SJCRH30 (cell line): ENCODE measurements around the gene FAM163B. TPM values are rescaled to one million over a fixed set of nuclear protein-coding genes. Genes with fewer than 3 reads are reported as not detected.

ENCODE experiments used
- DNase-seq, 2 experiments: peaks; one replicate each; pipeline ENCODE4 v3.0.0-alpha.2; 2015 to 2020
- H3K27ac ChIP-seq: fragments of 250-450 bp; sonication (Bioruptor Pico); 2 replicates; pipeline ENCODE4 v1.5.1; 2020; ENCODE audit warnings: mild to moderate bottlenecking, moderate library complexity
- H3K27me3 ChIP-seq: fragments of 250-450 bp; sonication (Bioruptor Pico); 2 replicates; pipeline ENCODE4 v1.5.1; 2020; ENCODE audit warnings: mild to moderate bottlenecking, moderate library complexity
- H3K36me3 ChIP-seq: fragments of 250-450 bp; sonication (Bioruptor Pico); 2 replicates; pipeline ENCODE4 v1.5.1; 2020; ENCODE audit warnings: mild to moderate bottlenecking, moderate library complexity
- H3K4me1 ChIP-seq: fragments of 250-450 bp; sonication (Bioruptor Pico); 2 replicates; pipeline ENCODE4 v1.5.1; 2020; ENCODE audit warnings: mild to moderate bottlenecking, moderate library complexity
- H3K4me3 ChIP-seq: fragments of 250-450 bp; sonication (Bioruptor Pico); 2 replicates; pipeline ENCODE4 v1.5.1; 2020; ENCODE audit warnings: mild to moderate bottlenecking, moderate library complexity
- H3K9me3 ChIP-seq: fragments of 250-450 bp; sonication (Bioruptor Pico); replicated peaks from 2 replicates; pipeline ENCODE4 v1.5.1; 2020; ENCODE audit warnings: mild to moderate bottlenecking, moderate library complexity
- total RNA-seq: library from RNA; depleted of rRNA; stranded (reverse); fragments of >200 nt; shearing (Covaris generic); gene quantifications from 2 replicates; pipeline ENCODE4 v1.2.3, GENCODE V29; 2014

The FAM163B gene
- total RNA-seq, 1 experiment from 2014 or later = 3.4 TPM

- H3K9me3 ChIP-seq = no peaks in the 10 kb centered on the region
- no peak overlapping the region for H3K27ac ChIP-seq
- H3K4me1 ChIP-seq = peaks cover 5% of the 10 kb centered on the region; the same call in 1 of the 2 replicates
- H3K36me3 ChIP-seq = no peaks in the 10 kb centered on the region
- no peak for DNase-seq
- no peak overlapping the region for H3K4me3 ChIP-seq
- H3K27me3 ChIP-seq = no peaks in the 10 kb centered on the region
Measured at GRCh38 chr9:133539991-133540697, 69.0 kb downstream of the FAM163B start.

GRCh38 chr9:133538851-133539833 lies 70.0 kb downstream of the FAM163B start:
- Histone ChIP-seq H3K4me3 (peak overlapping the region; percentile 30), H3K36me3 (no peaks in the 10 kb centered on the region), H3K27ac (no peak overlapping the region), H3K9me3 (no peaks in the 10 kb centered on the region), H3K4me1 (peaks cover 5% of the 10 kb centered on the region; the same call in 1 of the 2 replicates), H3K27me3 (no peaks in the 10 kb centered on the region)
- DNase-seq = peak; percentile 58 to 64

- Histone ChIP-seq H3K27ac (no peak overlapping the region), H3K27me3 (no peaks in the 10 kb centered on the region), H3K9me3 (no peaks in the 10 kb centered on the region), H3K36me3 (no peaks in the 10 kb centered on the region), H3K4me1 (peaks cover 12% of the 10 kb centered on the region), H3K4me3 (no peak overlapping the region)
- no peak for DNase-seq
Measured at GRCh38 chr9:133538176-133538575, 71.0 kb downstream of the FAM163B start.

GRCh38 chr9:133537257-133537656 lies 71.9 kb downstream of the FAM163B start:
- Histone ChIP-seq H3K9me3 (no peaks in the 10 kb centered on the region), H3K27ac (no peak overlapping the region), H3K27me3 (no peaks in the 10 kb centered on the region), H3K4me1 (peaks cover 18% of the 10 kb centered on the region), H3K4me3 (no peak overlapping the region), H3K36me3 (no peaks in the 10 kb centered on the region)
- no peak for DNase-seq

GRCh38 chr9:133536536-133536935 lies 72.7 kb downstream of the FAM163B start:
- DNase-seq = no peak
- Histone ChIP-seq H3K4me3 (no peak overlapping the region), H3K9me3 (no peaks in the 10 kb centered on the region), H3K27ac (no peak overlapping the region), H3K27me3 (no peaks in the 10 kb centered on the region), H3K4me1 (peaks cover 18% of the 10 kb centered on the region), H3K36me3 (no peaks in the 10 kb centered on the region)

- no peaks in the 10 kb centered on the region for H3K9me3 ChIP-seq
- no peaks in the 10 kb centered on the region for H3K27me3 ChIP-seq
- peaks cover 18% of the 10 kb centered on the region for H3K4me1 ChIP-seq
- H3K27ac ChIP-seq = no peak overlapping the region
- H3K4me3 ChIP-seq = no peak overlapping the region
- no peaks in the 10 kb centered on the region for H3K36me3 ChIP-seq
- DNase-seq = no peak
Measured at GRCh38 chr9:133536080-133536479, 73.1 kb downstream of the FAM163B start.

- H3K27ac ChIP-seq = no peak overlapping the region
- H3K4me1 ChIP-seq = peaks cover 18% of the 10 kb centered on the region
- no peaks in the 10 kb centered on the region for H3K36me3 ChIP-seq
- no peak for DNase-seq
- peak overlapping the region; percentile 53; the same call in 1 of the 2 replicates for H3K4me3 ChIP-seq
- no peaks in the 10 kb centered on the region for H3K27me3 ChIP-seq
- H3K9me3 ChIP-seq = no peaks in the 10 kb centered on the region
Measured at GRCh38 chr9:133535306-133535877, 73.8 kb downstream of the FAM163B start.

GRCh38 chr9:133534346-133535291 lies 74.6 kb downstream of the FAM163B start, which contains the start of gene ADAMTSL2:
Gene ADAMTSL2, plus strand, starts transcription at chr9:133534704. Its CDS starts 2,009 bp downstream, at chr9:133536713.
- peak; percentile 84 to 88 for DNase-seq
- Histone ChIP-seq H3K4me1 (peaks cover 18% of the 10 kb centered on the region), H3K36me3 (no peaks in the 10 kb centered on the region), H3K4me3 (peak within 1 kb of the TSS; percentile 53), H3K27me3 (no peaks in the 10 kb centered on the region), H3K9me3 (no peaks in the 10 kb centered on the region), H3K27ac (peak within 1 kb of the TSS; percentile 29)

GRCh38 chr9:133533857-133534256 lies 75.3 kb downstream of the FAM163B start:
- Histone ChIP-seq H3K36me3 (no peaks in the 10 kb centered on the region), H3K9me3 (no peaks in the 10 kb centered on the region), H3K4me3 (peak overlapping the region; percentile 53), H3K4me1 (peaks cover 26% of the 10 kb centered on the region), H3K27me3 (no peaks in the 10 kb centered on the region), H3K27ac (peak overlapping the region; percentile 29)
- no peak for DNase-seq

GRCh38 chr9:133532937-133533668 lies 76.1 kb downstream of the FAM163B start:
- Histone ChIP-seq H3K9me3 (no peaks in the 10 kb centered on the region), H3K4me3 (no peak overlapping the region), H3K27ac (no peak overlapping the region), H3K27me3 (no peaks in the 10 kb centered on the region), H3K36me3 (no peaks in the 10 kb centered on the region), H3K4me1 (peaks cover 31% of the 10 kb centered on the region)
- DNase-seq = peak; percentile 91 to 92

- Histone ChIP-seq H3K4me3 (no peak overlapping the region), H3K27ac (no peak overlapping the region), H3K9me3 (no peaks in the 10 kb centered on the region), H3K36me3 (no peaks in the 10 kb centered on the region), H3K4me1 (peaks cover 43% of the 10 kb centered on the region), H3K27me3 (no peaks in the 10 kb centered on the region)
- DNase-seq = no peak
Measured at GRCh38 chr9:133531293-133531692, 77.9 kb downstream of the FAM163B start.

- H3K4me1 ChIP-seq = peaks cover 45% of the 10 kb centered on the region
- H3K9me3 ChIP-seq = no peaks in the 10 kb centered on the region
- no peak for DNase-seq
- H3K27me3 ChIP-seq = no peaks in the 10 kb centered on the region
- no peaks in the 10 kb centered on the region for H3K36me3 ChIP-seq
- H3K27ac ChIP-seq = no peak overlapping the region
- H3K4me3 ChIP-seq = no peak overlapping the region
Measured at GRCh38 chr9:133529874-133530273, 79.3 kb downstream of the FAM163B start.

- DNase-seq = peak; percentile 63
- Histone ChIP-seq H3K36me3 (no peaks in the 10 kb centered on the region), H3K4me3 (no peak overlapping the region), H3K27ac (no peak overlapping the region), H3K27me3 (no peaks in the 10 kb centered on the region), H3K4me1 (peaks cover 49% of the 10 kb centered on the region), H3K9me3 (no peaks in the 10 kb centered on the region)
Measured at GRCh38 chr9:133529457-133529856, 79.7 kb downstream of the FAM163B start.
